SHP77 (cell line): Measurements from ENCODE around the gene SS18L1.

ENCODE experiments used
- DNase-seq, 2 experiments: peaks; one replicate each; lab custom pipeline; 2025; lab: John Stamatoyannopoulos, UW

Gene SS18L1

GRCh38 chr20:62193079-62194025 is 49.8 kb downstream of the SS18L1 start:
- DNase-seq: no peak

- no peak for DNase-seq
These were observed 51.5 kb downstream of the SS18L1 start for GRCh38 chr20:62195075-62195405.

- DNase-seq: no peak
These were observed 52.2 kb downstream of the SS18L1 start for GRCh38 chr20:62195736-62196135.

GRCh38 chr20:62196286-62196685 is 52.7 kb downstream of the SS18L1 start:
- no peak for DNase-seq

GRCh38 chr20:62197311-62197710 is 53.7 kb downstream of the SS18L1 start:
- no peak for DNase-seq

- DNase-seq: no peak
These were observed 54.2 kb downstream of the SS18L1 start for GRCh38 chr20:62197801-62198200.

GRCh38 chr20:62198496-62198895 is 54.9 kb downstream of the SS18L1 start:
- no peak for DNase-seq

GRCh38 chr20:62198931-62199330 is 55.4 kb downstream of the SS18L1 start:
- DNase-seq: no peak

GRCh38 chr20:62200491-62201172 is 57.1 kb downstream of the SS18L1 start:
- DNase-seq: no peak

- DNase-seq: peak; percentile 53 to 78
These were observed 57.9 kb downstream of the SS18L1 start for GRCh38 chr20:62201173-62202082.

- DNase-seq: no peak
These were observed 58.5 kb downstream of the SS18L1 start for GRCh38 chr20:62202083-62202395.

- DNase-seq: no peak
These were observed 59.3 kb downstream of the SS18L1 start for GRCh38 chr20:62202676-62203377.

GRCh38 chr20:62203378-62204030 is 59.9 kb downstream of the SS18L1 start:
- DNase-seq: no peak

GRCh38 chr20:62205618-62206387 is 62.2 kb downstream of the SS18L1 start:
- no peak for DNase-seq

GRCh38 chr20:62206388-62206775 is 62.8 kb downstream of the SS18L1 start:
- DNase-seq: no peak

GRCh38 chr20:62208061-62208794 is 64.7 kb downstream of the SS18L1 start:
- DNase-seq: no peak

- peak in 1 of 2 experiments; percentile 77 for DNase-seq
These were observed 65.5 kb downstream of the SS18L1 start for GRCh38 chr20:62208795-62209755.

- DNase-seq: no peak
These were observed 66.4 kb downstream of the SS18L1 start for GRCh38 chr20:62209850-62210495.
